ENCODE measurements around the gene TM4SF4. TPM values are rescaled to one million over a fixed set of nuclear protein-coding genes. Genes with fewer than 3 reads are reported as not detected.

Gene TM4SF4
- total and polyA plus RNA-seq, 12 donors = not detected

GRCh38 chr3:149464542-149465328 is 9.8 kb upstream of the TM4SF4 start:
- H3K4me3 ChIP-seq = no peak overlapping the region
- TF ChIP-seq, protein P1, sequence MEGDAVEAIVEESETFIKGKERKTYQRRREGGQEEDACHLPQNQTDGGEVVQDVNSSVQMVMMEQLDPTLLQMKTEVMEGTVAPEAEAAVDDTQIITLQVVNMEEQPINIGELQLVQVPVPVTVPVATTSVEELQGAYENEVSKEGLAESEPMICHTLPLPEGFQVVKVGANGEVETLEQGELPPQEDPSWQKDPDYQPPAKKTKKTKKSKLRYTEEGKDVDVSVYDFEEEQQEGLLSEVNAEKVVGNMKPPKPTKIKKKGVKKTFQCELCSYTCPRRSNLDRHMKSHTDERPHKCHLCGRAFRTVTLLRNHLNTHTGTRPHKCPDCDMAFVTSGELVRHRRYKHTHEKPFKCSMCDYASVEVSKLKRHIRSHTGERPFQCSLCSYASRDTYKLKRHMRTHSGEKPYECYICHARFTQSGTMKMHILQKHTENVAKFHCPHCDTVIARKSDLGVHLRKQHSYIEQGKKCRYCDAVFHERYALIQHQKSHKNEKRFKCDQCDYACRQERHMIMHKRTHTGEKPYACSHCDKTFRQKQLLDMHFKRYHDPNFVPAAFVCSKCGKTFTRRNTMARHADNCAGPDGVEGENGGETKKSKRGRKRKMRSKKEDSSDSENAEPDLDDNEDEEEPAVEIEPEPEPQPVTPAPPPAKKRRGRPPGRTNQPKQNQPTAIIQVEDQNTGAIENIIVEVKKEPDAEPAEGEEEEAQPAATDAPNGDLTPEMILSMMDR (IDR thresholded peaks at IDR 0.05) = no peak
- DNase-seq = no peak
- peak overlapping the region in 5 of 10 donors; percentile 34 to 56 (median 43) for H3K27ac ChIP-seq
- peaks cover 0 to 23% (median 0%) of the 10 kb centered on the region in 9 donors for H3K4me1 ChIP-seq
- ATAC-seq = no peak
- H3K9me3 ChIP-seq = no peaks in the 10 kb centered on the region
- intact Hi-C loops (cut with DNase I) = no loop called here
- no peaks in the 10 kb centered on the region for H3K27me3 ChIP-seq
- H3K36me3 ChIP-seq = no peaks in the 10 kb centered on the region
- 92% methylated on average over 31 of the region's 31 CpGs for WGBS, 2 donors

- Histone ChIP-seq H3K9me3 (no peaks in the 10 kb centered on the region), H3K36me3 (no peaks in the 10 kb centered on the region), H3K27me3 (no peaks in the 10 kb centered on the region), H3K27ac (peak overlapping the region in 7 of 10 donors; percentile 17 to 56 (median 35)), H3K4me1 (peaks cover 0 to 22% (median 0%) of the 10 kb centered on the region in 9 donors), H3K4me3 (no peak overlapping the region)
- TF ChIP-seq, protein P1 (IDR thresholded peaks at IDR 0.05) = no peak
- intact Hi-C loops (cut with DNase I) = no loop called here
- DNase-seq = no peak
- 61 to 70% methylated on average over 10 of the region's 10 CpGs for WGBS, 2 donors
- ATAC-seq = peak in 7 of 8 donors; percentile 37 to 83 (median 65)
These were observed 9.1 kb upstream of the TM4SF4 start for GRCh38 chr3:149465351-149465883.

- peak in 1 of 2 donors; percentile 25 for DNase-seq
- no peaks in the 10 kb centered on the region for H3K27me3 ChIP-seq
- TF ChIP-seq, protein P1 (IDR thresholded peaks at IDR 0.05) = no peak
- H3K4me3 ChIP-seq = no peak overlapping the region
- intact Hi-C loops (cut with DNase I) = no loop called here
- peak in 7 of 8 donors; percentile 65 to 91 (median 85) for ATAC-seq
- 75 to 76% methylated on average over 4 of the region's 4 CpGs for WGBS, 2 donors
- H3K27ac ChIP-seq = peak overlapping the region in 6 of 10 donors; percentile 17 to 59 (median 42)
- H3K4me1 ChIP-seq = peaks cover 0 to 29% (median 0%) of the 10 kb centered on the region in 9 donors
- no peaks in the 10 kb centered on the region for H3K9me3 ChIP-seq
- no peaks in the 10 kb centered on the region for H3K36me3 ChIP-seq
These were observed 8.3 kb upstream of the TM4SF4 start for GRCh38 chr3:149466192-149466591.

DNA sequence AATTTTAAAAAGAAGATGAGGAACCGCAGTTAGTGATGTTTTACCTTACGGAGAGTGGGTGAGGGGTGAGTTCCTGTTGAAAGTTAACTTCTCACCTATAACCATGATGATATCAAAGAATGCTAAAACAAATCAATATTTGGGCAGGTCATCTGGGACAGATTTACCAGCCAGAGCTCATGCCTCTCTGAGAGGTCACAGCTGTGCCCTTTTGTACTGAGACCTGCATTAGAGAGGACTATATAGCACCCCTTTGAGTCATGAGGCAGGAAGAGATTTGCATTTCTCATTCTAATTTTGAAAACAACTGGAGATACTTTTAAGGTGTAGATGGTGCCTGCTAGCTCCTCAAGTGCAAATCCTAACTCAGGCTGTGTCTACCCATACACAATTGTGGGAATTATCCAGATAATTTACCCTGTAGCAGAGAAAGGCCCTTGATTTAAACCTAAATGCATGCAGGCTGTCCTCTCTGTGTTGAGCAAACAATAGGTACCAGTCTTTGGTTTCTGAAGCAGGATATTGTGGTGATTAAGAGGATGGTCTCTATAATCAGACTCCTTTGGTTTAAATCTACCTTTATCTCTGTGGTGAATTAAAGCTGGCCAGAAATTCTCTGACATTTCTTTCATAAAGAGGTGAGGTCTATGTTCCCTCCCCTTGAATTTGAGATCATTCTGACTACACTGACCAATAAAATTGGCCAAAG is 5.8 kb upstream of the TM4SF4 start:
- Histone ChIP-seq H3K36me3 (no peaks in the 10 kb centered on the region), H3K27me3 (no peaks in the 10 kb centered on the region), H3K4me3 (no peak overlapping the region), H3K4me1 (peaks cover 0 to 53% (median 9%) of the 10 kb centered on the region in 9 donors), H3K27ac (no peak overlapping the region), H3K9me3 (no peaks in the 10 kb centered on the region)
- DNase-seq (no peak), ATAC-seq (no peak)
- intact Hi-C loops (cut with DNase I) = no loop called here
- TF ChIP-seq, protein P1 (IDR thresholded peaks at IDR 0.05) = no peak
- WGBS, 2 donors = 94 to 97% methylated on average over 2 of the region's 2 CpGs
